GM18951 (cell line): ENCODE measurements around the gene MLLT1.

Experiments used
- POLR2A ChIP-seq: IDR thresholded peaks from 4 replicates; pipeline ENCODE4 v1.6.1; 2011; ENCODE audit warnings: mild to moderate bottlenecking; ENCODE audit not compliant: insufficient read length, insufficient read depth; ENCODE audit errors: extremely low read depth
- in situ Hi-C: fragments of 300-500 bp; cut with MboI; formaldehyde crosslinking; loops from one replicate; pipeline ENCODE4 v1.12.0; 2022; ENCODE audit warnings: low sequenced_read_pairs, mixed read lengths, inconsistent platforms; ENCODE audit not compliant: unreplicated experiment

MLLT1 gene

GRCh38 chr19:6204866-6205723 is 74.7 kb downstream of the MLLT1 start:
- in situ Hi-C loops, result no loop called here
- TF ChIP-seq POLR2A, result no peak

DNA sequence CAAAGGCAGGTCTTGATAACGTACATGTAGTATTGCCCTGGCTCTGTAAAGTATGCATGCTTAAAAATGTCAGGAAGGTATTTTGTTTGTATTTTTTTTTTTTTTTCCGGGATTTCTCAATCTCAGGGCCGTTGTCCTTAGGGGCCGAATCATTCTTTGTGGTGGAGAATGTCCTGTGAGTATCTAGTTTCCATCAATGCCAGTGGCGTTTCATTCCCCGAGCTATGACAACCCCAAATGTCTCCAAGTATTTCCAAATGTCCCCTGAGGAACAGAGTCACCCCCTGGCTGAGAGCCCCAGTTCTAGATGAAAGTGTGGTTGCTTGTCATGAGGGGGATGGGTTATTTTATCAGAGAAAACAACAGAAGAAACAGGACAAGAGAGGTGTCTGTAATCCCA is 75.6 kb downstream of the MLLT1 start:
- TF ChIP-seq POLR2A, result no peak
- in situ Hi-C loops, result no loop called here

- TF ChIP-seq POLR2A, result peak; percentile 80
- in situ Hi-C loops, result no loop called here
Observed at GRCh38 chr19:6199240-6199994, 80.4 kb downstream of the MLLT1 start.

- in situ Hi-C loops, result no loop called here
- no peak for TF ChIP-seq POLR2A
Observed at GRCh38 chr19:6198896-6199239, 80.9 kb downstream of the MLLT1 start.

DNA sequence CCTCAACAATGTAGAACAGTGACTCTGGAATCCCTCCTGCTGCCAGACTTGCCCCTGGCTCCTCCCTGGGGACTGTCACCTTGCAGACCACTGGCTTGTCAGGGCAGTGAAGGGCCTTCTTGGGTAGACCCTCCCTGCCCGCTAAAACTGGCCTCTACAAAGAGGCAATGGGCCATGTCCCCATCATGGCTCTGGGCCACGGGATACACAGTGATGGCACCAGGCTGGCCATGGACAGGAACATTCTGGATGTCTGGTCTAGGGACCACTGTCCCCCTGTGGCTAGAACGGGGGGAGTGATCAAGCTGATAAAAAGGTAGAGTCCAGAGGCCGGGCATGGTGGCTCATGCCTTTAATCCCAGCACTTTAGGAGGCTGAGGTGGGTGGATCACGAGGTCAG is 83.4 kb downstream of the MLLT1 start:
- no peak for TF ChIP-seq POLR2A

DNA sequence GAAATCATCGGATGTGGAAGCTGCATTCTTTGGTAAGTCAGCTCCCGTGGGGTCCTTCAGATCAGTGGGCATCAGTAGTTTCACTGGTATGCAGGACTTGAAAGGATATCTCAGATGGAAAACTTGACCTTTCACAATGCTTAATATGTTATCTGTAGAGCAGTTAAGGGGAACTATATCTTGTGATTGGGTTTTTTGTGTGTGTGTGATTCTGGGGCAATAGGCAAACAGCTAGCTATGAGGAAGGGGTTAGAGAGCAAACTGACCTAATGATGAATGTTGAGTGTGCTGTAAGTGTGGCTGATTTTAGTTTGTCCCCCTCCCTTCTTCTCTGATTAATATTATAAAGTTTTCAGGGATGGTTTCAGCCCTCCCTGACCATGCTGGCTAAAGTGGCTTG is 91.0 kb downstream of the MLLT1 start:
- in situ Hi-C loops, result no loop called here
- TF ChIP-seq POLR2A, result no peak

More for the DNA sequence above, 83.4 kb downstream of the MLLT1 start:
- in situ Hi-C loops, result no loop called here

- TF ChIP-seq POLR2A, result no peak
- in situ Hi-C loops, result no loop called here
Observed at GRCh38 chr19:6187374-6187773, 92.4 kb downstream of the MLLT1 start.

- in situ Hi-C loops, result no loop called here
- TF ChIP-seq POLR2A, result no peak
Observed at GRCh38 chr19:6185835-6186834, 93.6 kb downstream of the MLLT1 start.

DNA sequence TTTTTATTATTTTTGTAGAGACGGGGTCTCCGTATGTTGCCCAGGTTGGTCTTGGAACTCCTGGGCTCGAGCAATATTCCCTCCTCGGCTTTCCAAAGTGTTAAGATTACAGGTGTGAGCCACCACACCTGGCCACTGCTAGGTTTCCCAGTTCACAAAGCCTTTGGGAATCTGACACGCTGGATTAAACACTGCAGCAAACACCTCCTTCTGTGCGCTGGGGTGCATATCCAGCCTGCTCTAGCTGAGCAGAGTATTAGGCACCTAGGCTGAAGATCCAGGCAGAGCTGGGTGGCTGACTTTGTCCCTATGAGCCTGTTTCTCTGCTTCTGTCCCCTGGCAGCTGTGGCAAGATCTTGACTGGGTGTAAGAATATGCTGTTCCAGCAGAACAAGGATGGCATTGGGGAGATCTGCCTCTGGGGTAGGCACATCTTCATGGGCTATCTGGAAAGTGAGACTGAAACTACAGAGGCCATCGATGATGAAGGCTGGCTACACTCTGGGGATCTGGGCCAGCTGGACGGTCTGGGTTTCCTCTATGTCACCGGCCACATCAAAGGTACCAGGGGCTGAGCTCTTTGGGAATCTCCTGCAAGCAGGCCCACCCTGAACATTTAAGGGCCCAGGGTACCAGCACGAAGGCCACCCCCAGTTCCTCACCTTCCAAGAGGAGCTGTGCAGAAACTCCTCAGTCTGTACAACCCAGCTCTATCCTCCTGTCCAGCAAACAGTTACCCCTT is 94.5 kb downstream of the MLLT1 start:
- no peak for TF ChIP-seq POLR2A
- in situ Hi-C loops, result no loop called here

DNA sequence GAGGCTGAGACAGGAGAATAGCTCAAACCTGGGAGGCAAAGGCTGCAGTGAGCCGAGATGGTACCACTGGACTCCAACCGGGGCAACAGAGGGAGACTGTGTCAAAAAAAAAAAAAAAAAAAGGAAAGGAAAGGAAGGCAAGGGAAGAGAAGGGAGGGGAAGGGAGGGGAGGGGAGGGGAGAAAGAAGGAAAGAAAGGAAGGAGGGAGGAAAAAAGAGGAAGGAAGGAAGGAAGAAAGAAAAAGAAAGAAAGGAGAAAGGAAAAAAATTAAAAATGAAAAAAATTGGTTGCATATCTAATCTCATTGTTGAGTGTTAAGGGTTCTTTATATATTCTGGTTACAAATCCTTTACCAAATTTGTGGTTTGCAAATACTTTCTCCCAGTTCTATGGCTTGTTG is 98.7 kb downstream of the MLLT1 start:
- no peak for TF ChIP-seq POLR2A
- in situ Hi-C loops, result no loop called here

GRCh38 chr19:6173190-6173589 is 106.6 kb downstream of the MLLT1 start:
- no peak for TF ChIP-seq POLR2A
- in situ Hi-C loops, result loop anchor here (25.0 kb wide), 1 partner anchor 689 kb away; no protein-coding TSS in a partner anchor
